Measurements from ENCODE around the gene RTRAF. TPM values are rescaled to one million over a fixed set of nuclear protein-coding genes. Genes with fewer than 3 reads are reported as not detected.

RTRAF gene
- total and polyA plus RNA-seq, 9 donors: 47.4 to 223 (median 157) TPM

- H3K36me3 ChIP-seq: no peaks in the 10 kb centered on the region
- H3K4me3 ChIP-seq: no peak overlapping the region
- TF ChIP-seq EP300 (IDR thresholded peaks at IDR 0.05) (no peak), POLR2A (IDR thresholded peaks at IDR 0.05) (no peak), CTCF (IDR thresholded peaks at IDR 0.05) (no peak)
- H3K4me1 ChIP-seq (ENCODE audit: insufficient read depth): peaks cover 1% of the 10 kb centered on the region
- no peak for DNase-seq
- no peak overlapping the region for H3K27ac ChIP-seq
- no peaks in the 10 kb centered on the region for H3K9me3 ChIP-seq
- intact Hi-C loops (cut with DNase I): no loop called here
- H3K27me3 ChIP-seq: no peaks in the 10 kb centered on the region
These were observed 28.5 kb upstream of the RTRAF start for GRCh38 chr14:51960866-51961265.

GRCh38 chr14:51962711-51963110 is 26.6 kb upstream of the RTRAF start:
- Histone ChIP-seq H3K36me3 (no peaks in the 10 kb centered on the region), H3K9me3 (no peaks in the 10 kb centered on the region), H3K4me3 (no peak overlapping the region), H3K27me3 (no peaks in the 10 kb centered on the region), H3K27ac (no peak overlapping the region), H3K4me1 (ENCODE audit: insufficient read depth) (peaks cover 1% of the 10 kb centered on the region)
- TF ChIP-seq EP300 (IDR thresholded peaks at IDR 0.05) (no peak), CTCF (IDR thresholded peaks at IDR 0.05) (no peak), POLR2A (IDR thresholded peaks at IDR 0.05) (no peak)
- intact Hi-C loops (cut with DNase I): no loop called here
- 30 to 53% (median 42%) methylated on average over 2 to 3 of the region's 3 CpGs for WGBS, 3 donors
- DNase-seq: no peak

- H3K27me3 ChIP-seq: no peaks in the 10 kb centered on the region
- intact Hi-C loops (cut with DNase I): no loop called here
- no peaks in the 10 kb centered on the region for H3K36me3 ChIP-seq
- no peak for TF ChIP-seq CTCF (IDR thresholded peaks at IDR 0.05)
- no peak overlapping the region for H3K27ac ChIP-seq
- WGBS, 3 donors: 3 to 10% (median 6%) methylated on average over 4 of the region's 4 CpGs
- no peaks in the 10 kb centered on the region for H3K9me3 ChIP-seq
- DNase-seq: no peak
- H3K4me3 ChIP-seq: peak overlapping the region; percentile 7
- peaks cover 1% of the 10 kb centered on the region for H3K4me1 ChIP-seq (ENCODE audit: insufficient read depth)
These were observed 26.1 kb upstream of the RTRAF start for GRCh38 chr14:51963286-51963685.

- DNase-seq: no peak
- Histone ChIP-seq H3K4me1 (ENCODE audit: insufficient read depth) (peaks cover 1% of the 10 kb centered on the region), H3K36me3 (no peaks in the 10 kb centered on the region), H3K9me3 (no peaks in the 10 kb centered on the region), H3K4me3 (no peak overlapping the region), H3K27me3 (no peaks in the 10 kb centered on the region), H3K27ac (no peak overlapping the region)
- WGBS, 3 donors: 79 to 86% (median 80%) methylated on average over 2 of the region's 2 CpGs
- intact Hi-C loops (cut with DNase I): no loop called here
- TF ChIP-seq CTCF (IDR thresholded peaks at IDR 0.05) (no peak), EP300 (IDR thresholded peaks at IDR 0.05) (no peak), POLR2A (IDR thresholded peaks at IDR 0.05) (no peak)
These were observed 21.8 kb upstream of the RTRAF start for GRCh38 chr14:51967521-51967920.

Data from ovary (tissue), 9 donors.